Measurements from ENCODE around the gene KLHL40.

- TF ChIP-seq CTCF (IDR thresholded peaks at IDR 0.05) (no peak), POLR2AphosphoS5 (IDR thresholded peaks at IDR 0.05) (no peak), POLR2A (IDR thresholded peaks at IDR 0.05; ENCODE audit: low read depth) (no peak), EP300 (IDR thresholded peaks at IDR 0.05) (no peak)
These were observed 56.5 kb downstream of the KLHL40 start for GRCh38 chr3:42741796-42742195.

Measured in esophagus muscularis mucosa (tissue), 4 donors.